Fibroblast of lung (primary cell): ENCODE measurements around the gene PPM1H. TPM values are rescaled to one million over a fixed set of nuclear protein-coding genes. Genes with fewer than 3 reads are reported as not detected.

Experiments used
- DNase-seq, 2 donors: peaks; one replicate each; pipeline versions ENCODE4 v3.0.0 to v3.0.0-alpha.2; 2010; ENCODE audit warnings: low read depth in 2 of 2
- H2AFZ ChIP-seq: 2 replicates; pipeline ENCODE4 v1.5.1; 2012; ENCODE audit warnings: low read length, control low read depth, inconsistent platforms
- H3K27ac ChIP-seq: 2 replicates; pipeline ENCODE4 v1.5.1; 2011; ENCODE audit warnings: low read length, control low read depth; ENCODE audit not compliant: insufficient read depth
- H3K27me3 ChIP-seq: 2 replicates; pipeline ENCODE4 v1.5.1; 2011; ENCODE audit warnings: mild to moderate bottlenecking, low read length; ENCODE audit not compliant: control insufficient read depth, insufficient read depth
- H3K36me3 ChIP-seq: 2 replicates; pipeline ENCODE4 v1.5.1; 2011; ENCODE audit warnings: low read length; ENCODE audit not compliant: control insufficient read depth, insufficient read depth
- H3K4me1 ChIP-seq: 2 replicates; pipeline ENCODE4 v1.5.1; 2011; ENCODE audit warnings: low read length; ENCODE audit not compliant: control insufficient read depth, insufficient read depth; ENCODE audit errors: extremely low read depth
- H3K4me2 ChIP-seq: 2 replicates; pipeline ENCODE4 v1.5.1; 2011; ENCODE audit warnings: low read length, control low read depth; ENCODE audit not compliant: insufficient read depth; ENCODE audit errors: extremely low read depth
- H3K4me3 ChIP-seq, 4 experiments: fragments of 200-600 bp in 1 of 4; sonication (generic) in 1 of 4; replicated peaks in 1 of 4; 2 replicates each; pipeline ENCODE4 v1.5.1; 2011 to 2016; ENCODE audit warnings: low read length in 4 of 4, low read depth in 3 of 4, mild to moderate bottlenecking in 3 of 4, control low read depth in 2 of 4, inconsistent platforms in 1 of 4, mixed read lengths in 1 of 4; ENCODE audit not compliant: insufficient read depth in 1 of 4; ENCODE audit errors: control extremely low read depth in 1 of 4
- H3K79me2 ChIP-seq: 2 replicates; pipeline ENCODE4 v1.5.1; 2012; ENCODE audit warnings: mild to moderate bottlenecking, low read length, inconsistent platforms; ENCODE audit not compliant: control insufficient read depth, insufficient read depth
- H3K9ac ChIP-seq: 2 replicates; pipeline ENCODE4 v1.5.1; 2011; ENCODE audit warnings: mild to moderate bottlenecking, low read length, control low read depth; ENCODE audit not compliant: insufficient read depth
- H3K9me3 ChIP-seq: 2 replicates; pipeline ENCODE4 v1.5.1; 2012; ENCODE audit warnings: low read depth, low read length; ENCODE audit not compliant: control insufficient read depth, insufficient read depth
- H4K20me1 ChIP-seq: 2 replicates; pipeline ENCODE4 v1.5.1; 2011; ENCODE audit warnings: low read length; ENCODE audit not compliant: control insufficient read depth, insufficient read depth; ENCODE audit errors: extremely low read depth
- EZH2 ChIP-seq: IDR thresholded peaks from 2 replicates; pipeline ENCODE4 v1.5.1; 2012; ENCODE audit warnings: low read length, control low read depth, mild to moderate bottlenecking; ENCODE audit errors: missing control alignments
- polyA plus RNA-seq, 2 donors: library from polyadenylated mRNA; depleted of rRNA in 1 of 2; stranded (reverse) in 1 of 2; unstranded in 1 of 2; fragments of >200 nt; gene quantifications; 2 replicates each; pipeline ENCODE4 v1.2.1, GENCODE V29; 2011 to 2012; ENCODE audit warnings: missing spikeins in 1 of 2
- total RNA-seq: library from RNA; depleted of rRNA; stranded (reverse); fragments of >200 nt; gene quantifications from 2 replicates; pipeline ENCODE4 v1.2.1, GENCODE V29; 2014
- TF ChIP-seq, protein P1 (sequence below), 2 donors: IDR thresholded peaks in 1 of 2; conservative IDR thresholded peaks in 1 of 2; 1 replicate in 1 of 2; 2 replicates in 1 of 2; pipeline ENCODE4 v1.5.1; 2011 to 2012; ENCODE audit warnings: low read length in 2 of 2, control low read depth in 1 of 2, inconsistent platforms in 1 of 2, low read depth in 1 of 2, mild to moderate bottlenecking in 1 of 2

Gene PPM1H
- total and polyA plus RNA-seq, 2 donors (not counting 1 experiment from before 2014, with no cell fraction given) = 0.57 to 3.1 TPM

DNA sequence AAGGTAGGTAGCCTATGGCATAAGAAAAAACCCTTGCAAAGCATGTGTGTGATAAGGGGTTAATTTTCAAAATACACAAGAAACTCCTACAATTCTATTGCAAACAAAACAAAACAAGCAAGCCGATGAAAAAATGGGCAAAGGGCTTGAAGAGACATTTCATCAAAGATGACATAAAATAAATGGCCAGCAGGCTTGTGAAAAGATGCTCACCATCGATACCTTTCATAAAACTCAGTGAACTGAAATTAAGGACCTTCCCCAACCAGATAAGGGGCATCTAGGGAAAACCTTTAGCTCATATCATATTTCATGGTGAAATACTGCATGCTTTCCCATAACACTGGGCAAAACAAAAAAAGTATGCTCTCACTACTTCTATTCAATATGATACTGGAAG, 131.2 kb downstream of the PPM1H start:
- H3K4me2 ChIP-seq = no peak overlapping the region
- H3K27ac ChIP-seq = no peak overlapping the region
- H3K4me1 ChIP-seq = no peaks in the 10 kb centered on the region
- H3K4me3 ChIP-seq = no peak overlapping the region
- H3K9me3 ChIP-seq = no peaks in the 10 kb centered on the region
- H3K79me2 ChIP-seq = no peaks in the 10 kb centered on the region
- H3K36me3 ChIP-seq = no peaks in the 10 kb centered on the region
- TF ChIP-seq, protein P1, sequence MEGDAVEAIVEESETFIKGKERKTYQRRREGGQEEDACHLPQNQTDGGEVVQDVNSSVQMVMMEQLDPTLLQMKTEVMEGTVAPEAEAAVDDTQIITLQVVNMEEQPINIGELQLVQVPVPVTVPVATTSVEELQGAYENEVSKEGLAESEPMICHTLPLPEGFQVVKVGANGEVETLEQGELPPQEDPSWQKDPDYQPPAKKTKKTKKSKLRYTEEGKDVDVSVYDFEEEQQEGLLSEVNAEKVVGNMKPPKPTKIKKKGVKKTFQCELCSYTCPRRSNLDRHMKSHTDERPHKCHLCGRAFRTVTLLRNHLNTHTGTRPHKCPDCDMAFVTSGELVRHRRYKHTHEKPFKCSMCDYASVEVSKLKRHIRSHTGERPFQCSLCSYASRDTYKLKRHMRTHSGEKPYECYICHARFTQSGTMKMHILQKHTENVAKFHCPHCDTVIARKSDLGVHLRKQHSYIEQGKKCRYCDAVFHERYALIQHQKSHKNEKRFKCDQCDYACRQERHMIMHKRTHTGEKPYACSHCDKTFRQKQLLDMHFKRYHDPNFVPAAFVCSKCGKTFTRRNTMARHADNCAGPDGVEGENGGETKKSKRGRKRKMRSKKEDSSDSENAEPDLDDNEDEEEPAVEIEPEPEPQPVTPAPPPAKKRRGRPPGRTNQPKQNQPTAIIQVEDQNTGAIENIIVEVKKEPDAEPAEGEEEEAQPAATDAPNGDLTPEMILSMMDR (conservative IDR thresholded peaks at IDR 0.05 in 1 of 2, IDR thresholded peaks at IDR 0.05 in 1 of 2; ENCODE audit: low read depth in 1 of 2, low read length in 2 of 2) = no peak
- TF ChIP-seq EZH2 = no peak
- no peak for DNase-seq
- no peaks in the 10 kb centered on the region for H3K27me3 ChIP-seq
- no peak overlapping the region for H3K9ac ChIP-seq
- no peaks in the 10 kb centered on the region for H4K20me1 ChIP-seq
- no peak overlapping the region for H2AFZ ChIP-seq

DNA sequence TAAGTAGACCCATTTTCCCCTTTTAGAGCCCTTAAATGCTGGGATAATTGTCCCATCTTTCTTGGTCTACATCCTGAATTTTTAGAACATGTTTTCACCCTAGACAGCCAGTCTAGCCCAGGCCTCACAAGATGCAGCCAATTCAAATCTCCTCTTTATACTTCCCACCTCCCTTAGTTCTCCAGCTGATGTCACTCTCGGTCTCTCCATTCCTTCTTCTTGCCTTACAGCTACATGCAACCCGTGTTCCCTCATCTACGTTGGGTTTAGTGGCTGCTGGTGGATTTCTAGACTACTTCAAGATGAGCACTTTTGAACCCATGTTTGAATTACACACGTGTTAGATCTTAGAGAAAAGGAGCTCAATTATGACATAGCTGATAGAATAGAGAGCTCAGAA, 132.0 kb downstream of the PPM1H start:
- H3K36me3 ChIP-seq = no peaks in the 10 kb centered on the region
- H3K4me3 ChIP-seq = no peak overlapping the region
- no peaks in the 10 kb centered on the region for H3K9me3 ChIP-seq
- TF ChIP-seq, protein P1 (conservative IDR thresholded peaks at IDR 0.05 in 1 of 2, IDR thresholded peaks at IDR 0.05 in 1 of 2; ENCODE audit: low read depth in 1 of 2, low read length in 2 of 2) = no peak
- no peak for TF ChIP-seq EZH2
- no peak overlapping the region for H3K27ac ChIP-seq
- no peaks in the 10 kb centered on the region for H3K4me1 ChIP-seq
- H3K4me2 ChIP-seq = no peak overlapping the region
- H3K27me3 ChIP-seq = no peaks in the 10 kb centered on the region
- peak in 1 of 2 donors; percentile 18 for DNase-seq
- H2AFZ ChIP-seq = no peak overlapping the region
- no peaks in the 10 kb centered on the region for H4K20me1 ChIP-seq
- H3K9ac ChIP-seq = no peak overlapping the region
- H3K79me2 ChIP-seq = no peaks in the 10 kb centered on the region

DNA sequence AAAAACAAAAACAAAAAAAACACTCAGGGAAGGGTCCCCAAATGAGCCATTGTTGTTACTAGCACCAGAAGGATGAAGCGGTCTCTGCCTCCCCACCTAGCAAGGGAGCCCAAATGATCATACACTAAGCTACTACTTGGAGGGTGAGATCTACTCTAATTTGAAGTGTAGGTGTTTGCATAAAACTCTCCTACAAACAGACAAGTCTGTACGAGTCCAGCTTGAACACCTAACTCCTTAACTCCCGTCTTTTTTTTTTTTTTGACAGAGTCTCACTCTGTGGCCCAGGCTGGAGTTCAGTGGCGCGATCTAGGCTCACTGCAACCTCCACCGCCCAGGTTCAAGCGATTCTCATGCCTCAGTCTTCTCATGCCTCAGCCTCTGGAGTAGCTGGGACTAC, 132.6 kb downstream of the PPM1H start:
- H3K79me2 ChIP-seq = no peaks in the 10 kb centered on the region
- no peak overlapping the region for H3K4me3 ChIP-seq
- TF ChIP-seq EZH2 = no peak
- TF ChIP-seq, protein P1 (conservative IDR thresholded peaks at IDR 0.05 in 1 of 2, IDR thresholded peaks at IDR 0.05 in 1 of 2; ENCODE audit: low read depth in 1 of 2, low read length in 2 of 2) = no peak
- no peak overlapping the region for H2AFZ ChIP-seq
- no peak overlapping the region for H3K27ac ChIP-seq
- no peaks in the 10 kb centered on the region for H3K27me3 ChIP-seq
- no peaks in the 10 kb centered on the region for H3K9me3 ChIP-seq
- no peaks in the 10 kb centered on the region for H3K36me3 ChIP-seq
- H3K4me1 ChIP-seq = no peaks in the 10 kb centered on the region
- H3K9ac ChIP-seq = no peak overlapping the region
- DNase-seq = no peak
- no peaks in the 10 kb centered on the region for H4K20me1 ChIP-seq
- H3K4me2 ChIP-seq = no peak overlapping the region
